ENCODE results near the gene TBC1D13. TPM values are rescaled to one million over a fixed set of nuclear protein-coding genes. Genes with fewer than 3 reads are reported as not detected.

The TBC1D13 gene
- total and polyA plus RNA-seq, 2 of the 13 experiments (the other 11 are each of a cell fraction or from before 2014, with no cell fraction given): 17.9 to 19.7 TPM

DNA sequence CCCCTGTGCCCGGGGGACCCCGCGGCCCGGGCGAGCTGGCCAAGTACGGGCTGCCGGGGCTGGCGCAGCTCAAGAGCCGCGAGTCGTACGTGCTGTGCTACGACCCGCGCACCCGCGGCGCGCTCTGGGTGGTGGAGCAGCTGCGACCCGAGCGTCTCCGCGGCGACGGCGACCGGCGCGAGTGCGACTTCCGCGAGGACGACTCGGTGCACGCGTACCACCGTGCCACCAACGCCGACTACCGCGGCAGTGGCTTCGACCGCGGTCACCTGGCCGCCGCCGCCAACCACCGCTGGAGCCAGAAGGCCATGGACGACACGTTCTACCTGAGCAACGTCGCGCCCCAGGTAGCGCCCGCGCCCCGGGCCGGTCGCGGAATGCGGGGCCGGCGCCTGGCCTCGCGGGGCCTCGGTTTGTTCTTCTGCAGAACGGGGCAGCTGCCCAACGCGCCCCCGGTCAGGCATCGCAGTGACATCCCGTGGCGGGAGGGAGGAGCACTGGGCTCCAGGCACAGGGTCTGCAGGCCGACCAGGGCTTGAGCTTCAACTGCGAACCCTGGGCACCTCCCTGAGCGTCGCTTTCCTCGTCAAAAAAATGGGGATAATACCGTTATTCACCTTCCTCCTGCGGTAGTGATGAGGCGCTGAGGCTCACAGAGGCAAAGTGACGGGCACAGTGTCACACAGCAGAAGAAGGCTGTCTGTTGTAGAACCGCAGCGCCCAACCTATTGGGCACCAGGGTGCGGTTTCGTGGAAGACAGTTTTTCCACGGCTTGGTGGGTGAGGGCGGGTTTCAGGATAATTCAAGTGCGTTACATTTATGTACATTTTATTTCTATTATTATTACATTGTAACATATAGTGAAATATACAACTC is 32.0 kb downstream of the TBC1D13 start (continued):
- TF ChIP-seq SCMH1 (CRISPR knock-in tag; IDR thresholded peaks at IDR 0.05; ENCODE audit: borderline replicate concordance) (no peak), KMT2A (CRISPR knock-in tag; IDR thresholded peaks at IDR 0.05) (no peak), ZFP36L1 (CRISPR knock-in tag; IDR thresholded peaks at IDR 0.05) (peak; percentile 43), ZNF558 (CRISPR knock-in tag; IDR thresholded peaks at IDR 0.05; ENCODE audit: borderline replicate concordance) (no peak), RERE (CRISPR knock-in tag; IDR thresholded peaks at IDR 0.05; ENCODE audit: low read depth) (no peak), HOXD1 (CRISPR knock-in tag; IDR thresholded peaks at IDR 0.05) (no peak), ZNF749 (CRISPR knock-in tag; IDR thresholded peaks at IDR 0.05; ENCODE audit: borderline replicate concordance) (no peak), KLF13 (CRISPR knock-in tag; IDR thresholded peaks at IDR 0.05) (no peak), ZNF614 (CRISPR knock-in tag; IDR thresholded peaks at IDR 0.05; ENCODE audit: borderline replicate concordance) (peak; percentile 23; the same call in 1 of the 2 replicates), RARG (CRISPR knock-in tag; IDR thresholded peaks at IDR 0.05; ENCODE audit: low read depth) (no peak)
- TF ChIP-seq, protein P1, sequence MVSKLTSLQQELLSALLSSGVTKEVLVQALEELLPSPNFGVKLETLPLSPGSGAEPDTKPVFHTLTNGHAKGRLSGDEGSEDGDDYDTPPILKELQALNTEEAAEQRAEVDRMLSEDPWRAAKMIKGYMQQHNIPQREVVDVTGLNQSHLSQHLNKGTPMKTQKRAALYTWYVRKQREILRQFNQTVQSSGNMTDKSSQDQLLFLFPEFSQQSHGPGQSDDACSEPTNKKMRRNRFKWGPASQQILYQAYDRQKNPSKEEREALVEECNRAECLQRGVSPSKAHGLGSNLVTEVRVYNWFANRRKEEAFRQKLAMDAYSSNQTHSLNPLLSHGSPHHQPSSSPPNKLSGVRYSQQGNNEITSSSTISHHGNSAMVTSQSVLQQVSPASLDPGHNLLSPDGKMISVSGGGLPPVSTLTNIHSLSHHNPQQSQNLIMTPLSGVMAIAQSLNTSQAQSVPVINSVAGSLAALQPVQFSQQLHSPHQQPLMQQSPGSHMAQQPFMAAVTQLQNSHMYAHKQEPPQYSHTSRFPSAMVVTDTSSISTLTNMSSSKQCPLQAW (CRISPR knock-in tag; IDR thresholded peaks at IDR 0.05): no peak
- TF ChIP-seq, protein P2, sequence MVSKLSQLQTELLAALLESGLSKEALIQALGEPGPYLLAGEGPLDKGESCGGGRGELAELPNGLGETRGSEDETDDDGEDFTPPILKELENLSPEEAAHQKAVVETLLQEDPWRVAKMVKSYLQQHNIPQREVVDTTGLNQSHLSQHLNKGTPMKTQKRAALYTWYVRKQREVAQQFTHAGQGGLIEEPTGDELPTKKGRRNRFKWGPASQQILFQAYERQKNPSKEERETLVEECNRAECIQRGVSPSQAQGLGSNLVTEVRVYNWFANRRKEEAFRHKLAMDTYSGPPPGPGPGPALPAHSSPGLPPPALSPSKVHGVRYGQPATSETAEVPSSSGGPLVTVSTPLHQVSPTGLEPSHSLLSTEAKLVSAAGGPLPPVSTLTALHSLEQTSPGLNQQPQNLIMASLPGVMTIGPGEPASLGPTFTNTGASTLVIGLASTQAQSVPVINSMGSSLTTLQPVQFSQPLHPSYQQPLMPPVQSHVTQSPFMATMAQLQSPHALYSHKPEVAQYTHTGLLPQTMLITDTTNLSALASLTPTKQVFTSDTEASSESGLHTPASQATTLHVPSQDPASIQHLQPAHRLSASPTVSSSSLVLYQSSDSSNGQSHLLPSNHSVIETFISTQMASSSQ (IDR thresholded peaks at IDR 0.05; ENCODE audit: low read depth): no peak
- TF ChIP-seq, protein P2 (CRISPR knock-in tag; IDR thresholded peaks at IDR 0.05; ENCODE audit: borderline replicate concordance): no peak; the same call in 1 of the 2 replicates
- TF ChIP-seq, protein P3, sequence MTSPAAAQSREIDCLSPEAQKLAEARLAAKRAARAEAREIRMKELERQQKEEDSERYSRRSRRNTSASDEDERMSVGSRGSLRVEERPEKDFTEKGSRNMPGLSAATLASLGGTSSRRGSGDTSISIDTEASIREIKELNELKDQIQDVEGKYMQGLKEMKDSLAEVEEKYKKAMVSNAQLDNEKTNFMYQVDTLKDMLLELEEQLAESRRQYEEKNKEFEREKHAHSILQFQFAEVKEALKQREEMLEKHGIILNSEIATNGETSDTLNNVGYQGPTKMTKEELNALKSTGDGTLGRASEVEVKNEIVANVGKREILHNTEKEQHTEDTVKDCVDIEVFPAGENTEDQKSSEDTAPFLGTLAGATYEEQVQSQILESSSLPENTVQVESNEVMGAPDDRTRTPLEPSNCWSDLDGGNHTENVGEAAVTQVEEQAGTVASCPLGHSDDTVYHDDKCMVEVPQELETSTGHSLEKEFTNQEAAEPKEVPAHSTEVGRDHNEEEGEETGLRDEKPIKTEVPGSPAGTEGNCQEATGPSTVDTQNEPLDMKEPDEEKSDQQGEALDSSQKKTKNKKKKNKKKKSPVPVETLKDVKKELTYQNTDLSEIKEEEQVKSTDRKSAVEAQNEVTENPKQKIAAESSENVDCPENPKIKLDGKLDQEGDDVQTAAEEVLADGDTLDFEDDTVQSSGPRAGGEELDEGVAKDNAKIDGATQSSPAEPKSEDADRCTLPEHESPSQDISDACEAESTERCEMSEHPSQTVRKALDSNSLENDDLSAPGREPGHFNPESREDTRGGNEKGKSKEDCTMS (CRISPR knock-in tag; conservative IDR thresholded peaks at IDR 0.05): no peak
